OCI-LY1 (cell line): ENCODE measurements around the gene B4GALT4.

Experiments
- EZH2 ChIP-seq: fragments of 200-600 bp; sonication (generic), shearing (Covaris generic); IDR thresholded peaks from 2 replicates; pipeline ENCODE4 v1.8.0; 2017; ENCODE audit warnings: borderline replicate concordance, mixed run types, mild to moderate bottlenecking, antibody characterized with exemption, low read length, moderate library complexity, mixed read lengths
- TF ChIP-seq, protein P1 (sequence below): fragments of 200-600 bp; sonication (generic), shearing (Covaris generic); IDR thresholded peaks from 2 replicates; pipeline ENCODE4 v1.5.1; 2017; ENCODE audit warnings: mild to moderate bottlenecking, antibody characterized with exemption, low read length, moderate library complexity, mixed read lengths

DNA sequence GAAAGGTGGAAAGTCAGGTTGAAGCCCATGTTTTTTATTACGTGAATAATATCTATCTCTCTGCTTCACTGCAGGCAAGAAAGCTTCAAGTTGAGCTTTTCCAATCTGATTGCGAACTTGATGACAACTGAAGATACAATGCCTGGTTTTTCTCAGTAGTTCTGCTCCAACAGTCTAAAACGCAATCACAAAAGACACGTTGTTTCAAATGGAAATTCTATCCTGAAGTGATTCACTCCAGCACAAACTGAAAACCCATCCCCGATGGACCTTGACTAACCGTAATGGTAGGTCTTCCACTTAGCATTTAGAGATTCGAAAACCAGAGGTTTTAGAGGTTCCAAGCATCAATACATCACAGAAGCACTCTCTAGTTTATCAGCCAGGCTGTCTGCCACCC, 10.6 kb downstream of the B4GALT4 start:
- TF ChIP-seq, protein P1, sequence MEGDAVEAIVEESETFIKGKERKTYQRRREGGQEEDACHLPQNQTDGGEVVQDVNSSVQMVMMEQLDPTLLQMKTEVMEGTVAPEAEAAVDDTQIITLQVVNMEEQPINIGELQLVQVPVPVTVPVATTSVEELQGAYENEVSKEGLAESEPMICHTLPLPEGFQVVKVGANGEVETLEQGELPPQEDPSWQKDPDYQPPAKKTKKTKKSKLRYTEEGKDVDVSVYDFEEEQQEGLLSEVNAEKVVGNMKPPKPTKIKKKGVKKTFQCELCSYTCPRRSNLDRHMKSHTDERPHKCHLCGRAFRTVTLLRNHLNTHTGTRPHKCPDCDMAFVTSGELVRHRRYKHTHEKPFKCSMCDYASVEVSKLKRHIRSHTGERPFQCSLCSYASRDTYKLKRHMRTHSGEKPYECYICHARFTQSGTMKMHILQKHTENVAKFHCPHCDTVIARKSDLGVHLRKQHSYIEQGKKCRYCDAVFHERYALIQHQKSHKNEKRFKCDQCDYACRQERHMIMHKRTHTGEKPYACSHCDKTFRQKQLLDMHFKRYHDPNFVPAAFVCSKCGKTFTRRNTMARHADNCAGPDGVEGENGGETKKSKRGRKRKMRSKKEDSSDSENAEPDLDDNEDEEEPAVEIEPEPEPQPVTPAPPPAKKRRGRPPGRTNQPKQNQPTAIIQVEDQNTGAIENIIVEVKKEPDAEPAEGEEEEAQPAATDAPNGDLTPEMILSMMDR, result no peak
- no peak for TF ChIP-seq EZH2
